ENCODE results near the gene OR5K2.

The OR5K2 gene

DNA sequence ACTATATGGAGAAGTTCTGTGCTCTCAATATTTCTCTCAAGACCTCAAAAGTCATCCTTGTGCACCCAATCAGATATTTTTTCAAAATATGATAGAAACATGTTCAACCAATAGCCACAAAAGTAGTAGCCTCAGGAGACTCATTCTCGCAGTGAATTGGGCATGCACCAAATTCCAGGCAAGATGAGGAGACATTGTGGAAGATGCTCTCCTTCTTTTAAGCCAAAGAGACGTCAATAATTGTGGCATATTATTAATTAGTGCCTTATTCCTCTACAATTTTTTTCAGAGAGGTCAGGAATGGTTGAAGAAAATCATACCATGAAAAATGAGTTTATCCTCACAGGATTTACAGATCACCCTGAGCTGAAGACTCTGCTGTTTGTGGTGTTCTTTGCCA, at the start of gene OR5K2:
OR5K2 (plus strand) TSS at position 301 of the 400 bp plus-strand sequence; CDS start at position 301, 0 bp downstream.
- no peak for DNase-seq
- in situ Hi-C loops (cut with MboI; ENCODE audit: low pct_unique_long_range_greater_than_20kb, low sequenced_read_pairs): no loop called here

DNA sequence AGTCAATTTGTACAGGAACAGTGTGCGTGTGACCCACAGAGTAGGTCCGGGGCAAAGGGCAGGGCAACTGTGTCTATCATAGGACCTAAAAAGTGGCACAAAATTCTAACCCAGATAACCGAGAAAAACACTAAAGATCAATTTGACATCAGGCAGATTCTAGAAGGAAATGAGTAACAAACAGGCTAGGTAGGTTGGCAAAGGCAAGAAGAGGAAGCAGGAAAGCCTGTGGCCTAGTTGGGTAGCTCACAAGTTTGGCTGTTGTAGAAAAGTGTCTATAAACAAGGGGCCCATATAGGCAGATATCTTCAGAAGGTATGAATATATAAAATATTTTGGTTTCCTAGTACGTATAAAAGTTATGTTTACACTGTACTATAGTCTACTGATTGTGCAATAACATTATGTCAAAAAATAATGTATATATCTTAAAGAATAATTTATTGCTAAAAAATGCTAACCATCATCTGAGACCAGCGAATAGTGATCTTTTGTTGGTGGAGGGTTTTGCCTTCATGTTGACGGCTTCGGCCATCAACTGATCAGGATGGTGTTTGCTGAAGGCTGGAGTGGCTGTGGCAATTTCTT, 47.8 kb upstream of the OR5K2 start:
- in situ Hi-C loops (cut with MboI; ENCODE audit: low pct_unique_long_range_greater_than_20kb, low sequenced_read_pairs): no loop called here
- no peak for DNase-seq

DNA sequence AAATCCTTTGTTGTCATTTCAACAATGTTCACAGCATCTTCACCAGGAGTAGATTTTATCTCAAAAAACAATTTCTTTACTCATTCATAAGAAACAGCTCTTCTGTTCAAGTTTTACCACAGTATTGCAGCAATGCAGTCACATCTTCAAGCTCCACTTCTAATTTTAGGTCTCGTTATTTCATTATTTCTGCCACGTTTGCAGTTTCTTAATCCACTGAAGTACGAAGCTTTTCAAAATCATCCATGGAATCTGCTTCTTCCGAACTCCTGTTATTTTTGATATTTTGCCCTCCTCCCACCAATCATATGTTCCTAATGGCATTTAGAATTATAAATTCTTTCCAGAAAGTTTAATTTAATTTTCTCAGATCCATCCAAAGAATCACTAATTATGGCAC, 47.1 kb upstream of the OR5K2 start:
- DNase-seq: no peak
- in situ Hi-C loops (cut with MboI; ENCODE audit: low pct_unique_long_range_greater_than_20kb, low sequenced_read_pairs): no loop called here

DNA sequence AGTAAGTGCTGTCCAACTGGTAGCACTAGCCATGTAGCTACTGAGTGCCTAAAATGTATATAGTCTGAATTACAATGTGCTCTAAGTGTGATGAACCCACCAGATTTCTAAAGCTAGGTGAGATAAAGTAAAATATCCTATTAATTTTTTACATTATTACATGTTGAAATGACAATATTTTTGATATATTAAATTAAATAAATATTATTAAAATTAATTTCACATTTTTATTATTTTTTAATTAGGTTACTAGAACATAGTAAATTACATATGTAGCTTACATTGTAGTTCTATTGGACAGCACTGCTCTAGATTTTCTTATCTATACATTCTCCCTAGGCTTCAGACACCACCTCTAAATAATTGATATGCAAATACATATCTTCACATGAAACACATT, 43.7 kb upstream of the OR5K2 start:
- no peak for DNase-seq
- in situ Hi-C loops (cut with MboI; ENCODE audit: low pct_unique_long_range_greater_than_20kb, low sequenced_read_pairs): no loop called here

DNA sequence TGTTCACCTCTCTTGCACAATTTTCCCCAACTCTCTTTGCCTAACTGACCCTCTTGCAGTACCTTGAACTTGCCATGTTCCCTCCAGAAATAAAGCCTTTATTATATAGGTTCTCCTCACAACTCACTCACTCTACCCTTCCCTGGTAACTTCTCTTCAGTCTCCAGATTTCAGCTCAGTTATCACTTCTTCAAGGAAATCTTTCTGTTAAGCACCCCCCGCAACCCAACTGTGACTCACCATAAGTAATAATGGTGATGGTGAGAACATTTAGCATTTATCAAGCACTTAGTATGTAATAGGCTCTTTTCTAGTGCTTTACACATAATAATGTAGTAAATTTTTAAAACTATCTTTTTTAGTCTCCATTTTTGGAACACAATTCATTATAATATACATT, 42.6 kb upstream of the OR5K2 start:
- in situ Hi-C loops (cut with MboI; ENCODE audit: low pct_unique_long_range_greater_than_20kb, low sequenced_read_pairs): no loop called here

DNA sequence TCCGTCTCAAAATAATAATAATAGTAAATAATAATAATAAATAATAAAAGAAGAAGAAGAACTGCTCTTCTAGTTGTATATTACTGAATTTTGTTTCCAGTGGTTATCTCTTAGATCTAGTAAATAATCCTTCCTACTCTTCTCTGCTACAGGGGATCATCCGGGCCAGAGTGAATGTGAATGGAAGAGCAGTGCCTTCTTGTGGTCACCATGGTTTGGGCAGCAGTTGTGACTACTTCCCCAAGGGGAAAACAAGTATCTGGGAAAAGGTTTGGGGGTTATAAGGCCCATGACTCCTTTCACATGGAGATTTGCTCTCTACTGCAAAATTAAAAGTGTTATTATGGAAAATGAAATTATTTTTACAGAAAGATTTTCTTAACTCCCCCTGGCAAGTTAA, 39.9 kb upstream of the OR5K2 start:
- no peak for DNase-seq
- in situ Hi-C loops (cut with MboI; ENCODE audit: low pct_unique_long_range_greater_than_20kb, low sequenced_read_pairs): no loop called here

More for the DNA sequence above, 42.6 kb upstream of the OR5K2 start:
- DNase-seq: no peak

DNA sequence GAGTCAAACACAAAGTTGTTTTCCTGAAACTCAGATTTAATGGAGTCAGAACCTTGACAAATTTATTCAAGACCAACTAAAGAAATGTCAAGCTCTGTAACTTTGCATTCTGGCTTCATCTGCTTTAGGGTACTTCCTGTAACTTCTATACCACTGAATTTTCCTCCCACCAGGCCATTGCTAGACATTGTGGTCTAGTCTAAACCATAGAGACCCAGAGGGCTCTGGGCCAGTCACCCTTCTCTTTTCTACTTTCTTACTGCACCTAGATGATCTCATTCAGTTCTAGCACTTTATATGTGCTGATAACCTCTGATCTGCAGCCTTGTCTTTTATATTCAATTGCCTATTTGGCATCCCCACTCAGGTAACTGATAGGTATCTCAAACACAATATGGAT, 37.3 kb upstream of the OR5K2 start:
- in situ Hi-C loops (cut with MboI; ENCODE audit: low pct_unique_long_range_greater_than_20kb, low sequenced_read_pairs): no loop called here
- DNase-seq: no peak

DNA sequence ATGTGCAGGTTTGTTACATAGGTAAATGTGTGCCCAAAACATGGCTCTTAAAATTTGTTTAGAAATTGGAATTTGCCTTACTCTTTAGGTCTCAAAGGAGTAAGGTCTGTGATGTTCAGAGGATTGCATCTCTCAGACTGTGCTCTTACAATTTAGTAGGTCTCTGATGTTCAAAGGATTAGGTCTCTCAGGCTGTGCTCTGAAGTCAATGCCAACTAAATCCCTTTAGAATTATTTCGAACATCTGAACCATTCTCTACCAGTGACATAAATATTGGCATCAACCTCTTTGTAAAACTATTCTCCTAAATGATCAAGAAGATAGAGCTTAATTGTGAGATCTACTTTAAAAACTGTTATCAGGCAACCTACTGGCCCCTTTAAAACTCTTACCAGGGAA, 34.6 kb upstream of the OR5K2 start, which contains the start of gene OR5K1:
OR5K1 (plus strand) TSS at position 301 of the 400 bp plus-strand sequence. CDS start 6,376 bp downstream, outside the sequence.
- in situ Hi-C loops (cut with MboI; ENCODE audit: low pct_unique_long_range_greater_than_20kb, low sequenced_read_pairs): no loop called here
- no peak for DNase-seq

DNA sequence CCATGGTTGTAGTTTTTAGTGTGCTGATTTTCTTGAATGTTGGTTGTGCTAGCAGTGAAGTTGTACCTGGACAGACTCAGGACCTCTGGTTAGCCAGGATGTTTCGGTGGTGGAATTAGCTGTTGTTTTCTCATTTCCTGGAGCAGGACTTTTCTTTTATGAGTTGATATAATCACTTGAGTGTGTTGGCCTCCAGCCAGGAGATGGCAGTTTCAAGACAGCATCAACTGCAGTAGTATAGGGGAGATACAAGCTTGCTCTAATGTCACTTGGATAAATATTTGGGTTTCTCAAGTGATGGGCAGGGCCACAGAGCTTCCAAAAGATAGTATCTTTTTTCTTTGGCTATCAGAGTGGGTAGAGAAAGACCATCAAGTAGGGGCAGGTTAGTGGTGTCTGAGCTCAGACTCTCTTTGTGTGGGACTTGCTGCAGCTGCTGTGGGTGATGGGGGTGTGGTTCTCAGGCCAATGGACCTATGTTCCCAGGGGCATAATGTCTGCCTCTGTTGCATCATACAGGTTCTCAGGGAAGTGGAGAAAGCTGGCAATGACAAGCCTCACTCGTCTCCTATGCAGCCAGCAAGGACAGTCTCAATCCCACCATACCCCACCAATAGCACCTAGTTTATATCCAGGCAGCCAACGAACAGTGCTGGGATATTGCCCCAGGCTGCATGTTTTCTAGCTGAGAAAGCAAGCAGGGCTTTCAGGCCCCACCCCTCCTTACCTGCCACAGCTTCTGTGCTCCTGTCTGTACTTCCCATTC, 14.6 kb upstream of the OR5K2 start:
- in situ Hi-C loops (cut with MboI; ENCODE audit: low pct_unique_long_range_greater_than_20kb, low sequenced_read_pairs): no loop called here
- no peak for DNase-seq

DNA sequence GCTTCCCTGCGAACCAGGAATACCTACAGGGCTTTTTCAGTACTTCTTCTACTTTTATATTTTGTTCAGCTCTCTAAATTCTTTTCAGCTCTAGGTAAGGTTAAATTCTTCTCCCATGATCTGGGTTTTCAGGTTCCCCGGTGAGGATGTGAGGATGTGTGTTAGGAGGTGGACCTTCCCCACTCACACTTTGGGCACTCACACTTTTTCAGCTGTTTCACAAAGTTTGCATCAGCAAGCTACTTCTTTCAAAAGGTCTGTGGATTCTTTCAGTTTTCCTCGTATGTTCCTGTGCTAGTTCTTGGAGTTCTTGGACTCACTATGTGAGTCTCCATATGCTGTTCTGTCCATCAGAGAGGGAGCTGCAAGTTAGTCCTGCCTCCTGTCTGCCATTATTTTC, 13.9 kb upstream of the OR5K2 start:
- no peak for DNase-seq

DNA sequence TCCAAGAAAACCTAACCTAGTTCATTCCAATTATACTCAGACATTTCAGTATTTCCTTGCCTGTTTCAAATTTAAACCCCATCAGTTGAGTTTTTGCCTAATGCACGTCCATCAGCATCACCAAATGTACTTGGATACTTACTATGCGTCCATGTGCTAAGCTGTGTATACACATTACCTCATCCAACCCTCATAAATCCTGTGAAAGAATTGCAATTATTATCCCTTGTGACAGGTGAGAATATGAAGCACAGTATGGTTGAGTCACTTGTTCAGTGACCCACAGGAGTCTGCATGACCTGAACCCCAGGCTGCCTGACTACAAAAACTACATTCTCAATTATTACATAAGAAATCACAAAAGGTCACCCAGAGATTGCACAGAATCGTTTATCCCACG, 2.5 kb downstream of the OR5K2 start:
- no peak for DNase-seq
- in situ Hi-C loops (cut with MboI; ENCODE audit: low pct_unique_long_range_greater_than_20kb, low sequenced_read_pairs): no loop called here

More for the DNA sequence above, 13.9 kb upstream of the OR5K2 start:
- in situ Hi-C loops (cut with MboI; ENCODE audit: low pct_unique_long_range_greater_than_20kb, low sequenced_read_pairs): no loop called here

DNA sequence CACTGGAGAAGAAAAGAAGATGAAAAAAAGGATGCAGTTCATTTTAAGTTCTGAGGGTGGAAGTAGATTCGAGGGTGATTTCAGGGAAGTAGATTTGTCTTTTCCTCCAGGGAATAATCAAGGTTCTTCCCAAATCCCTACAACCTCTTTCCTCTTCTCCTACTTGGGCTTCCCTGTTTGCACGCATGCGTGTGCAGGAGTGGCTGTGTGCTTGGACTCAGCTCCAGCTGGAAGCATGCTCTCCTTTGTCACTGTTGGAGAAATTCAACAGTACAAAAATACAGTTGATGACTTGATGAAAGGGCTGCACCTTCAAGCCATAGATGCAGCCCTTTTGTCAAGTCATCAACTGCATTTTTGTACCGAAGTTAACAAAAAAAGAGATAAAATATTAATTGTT, 3.8 kb downstream of the OR5K2 start:
- in situ Hi-C loops (cut with MboI; ENCODE audit: low pct_unique_long_range_greater_than_20kb, low sequenced_read_pairs): no loop called here

DNA sequence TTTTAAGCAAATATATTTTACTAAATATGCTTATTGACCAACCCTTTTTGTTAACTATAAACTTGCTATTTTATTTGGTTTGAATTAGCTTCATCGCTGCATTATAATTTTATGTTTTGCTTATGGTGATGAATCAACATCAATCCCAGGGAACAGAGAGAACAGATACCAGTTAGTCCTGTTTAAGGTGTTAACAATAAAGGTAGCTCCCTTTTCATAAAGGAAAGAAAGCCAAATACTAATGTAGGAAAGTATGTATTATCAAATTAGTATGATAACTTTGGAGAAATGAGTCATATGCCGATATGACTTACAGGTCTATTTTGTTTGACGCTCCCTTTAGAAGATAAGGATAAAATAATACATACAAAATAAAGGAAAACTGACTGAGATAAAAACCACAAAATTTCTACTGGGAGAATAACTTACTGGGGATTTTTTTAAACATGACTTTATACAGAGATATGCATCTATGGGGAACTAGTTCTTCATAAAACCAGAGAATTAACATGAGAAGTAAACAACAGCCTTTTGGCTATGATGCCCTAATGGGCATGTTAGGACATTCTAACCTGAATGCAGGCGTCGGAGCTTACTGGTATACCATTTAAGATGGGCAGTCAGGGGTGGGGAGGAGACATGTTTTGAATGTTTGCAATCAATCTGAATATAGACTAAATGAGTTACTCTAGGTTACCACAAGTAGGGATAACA, 4.5 kb downstream of the OR5K2 start:
- in situ Hi-C loops (cut with MboI; ENCODE audit: low pct_unique_long_range_greater_than_20kb, low sequenced_read_pairs): no loop called here
- no peak for DNase-seq

More for the DNA sequence above, 3.8 kb downstream of the OR5K2 start:
- no peak for DNase-seq

DNA sequence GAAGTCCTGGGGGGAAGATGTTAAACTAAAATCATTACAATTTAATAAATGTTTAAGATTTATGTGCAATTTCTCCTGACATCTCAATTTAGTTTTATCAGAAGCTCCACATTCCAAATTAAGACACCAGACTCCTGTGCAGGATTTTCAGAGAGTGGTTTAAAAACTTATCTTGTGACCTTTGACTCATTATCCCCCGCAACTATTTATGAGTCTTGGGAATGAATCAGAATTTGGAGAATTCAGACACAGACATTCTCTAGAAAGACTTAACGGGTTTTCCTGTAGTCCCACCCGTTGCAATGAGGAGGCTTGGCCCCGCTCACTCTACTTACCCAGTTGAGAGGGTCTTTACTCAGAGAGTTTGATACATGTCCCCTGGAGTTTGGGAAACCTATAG, 7.1 kb downstream of the OR5K2 start:
- in situ Hi-C loops (cut with MboI; ENCODE audit: low pct_unique_long_range_greater_than_20kb, low sequenced_read_pairs): no loop called here
- DNase-seq: no peak

DNA sequence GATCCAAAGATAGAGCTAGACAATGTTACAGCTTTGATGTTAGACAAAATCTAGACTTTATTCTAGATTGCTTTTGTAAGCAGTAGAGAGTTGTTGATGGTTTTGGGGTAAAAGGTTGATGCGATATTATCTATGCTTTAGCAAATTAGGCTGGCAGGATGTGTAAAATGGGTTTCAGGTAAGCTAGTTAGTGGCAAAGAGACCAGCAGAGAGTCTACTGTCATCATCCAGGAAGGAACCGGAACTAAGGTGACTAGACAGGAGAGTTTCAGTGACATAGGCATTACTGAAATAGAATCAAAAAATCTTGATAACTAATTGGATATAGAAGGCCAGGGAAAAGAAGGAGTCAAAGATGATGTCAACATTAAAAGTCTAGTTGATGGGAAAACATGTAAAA, 11.1 kb downstream of the OR5K2 start:
- DNase-seq: no peak
- in situ Hi-C loops (cut with MboI; ENCODE audit: low pct_unique_long_range_greater_than_20kb, low sequenced_read_pairs): no loop called here

DNA sequence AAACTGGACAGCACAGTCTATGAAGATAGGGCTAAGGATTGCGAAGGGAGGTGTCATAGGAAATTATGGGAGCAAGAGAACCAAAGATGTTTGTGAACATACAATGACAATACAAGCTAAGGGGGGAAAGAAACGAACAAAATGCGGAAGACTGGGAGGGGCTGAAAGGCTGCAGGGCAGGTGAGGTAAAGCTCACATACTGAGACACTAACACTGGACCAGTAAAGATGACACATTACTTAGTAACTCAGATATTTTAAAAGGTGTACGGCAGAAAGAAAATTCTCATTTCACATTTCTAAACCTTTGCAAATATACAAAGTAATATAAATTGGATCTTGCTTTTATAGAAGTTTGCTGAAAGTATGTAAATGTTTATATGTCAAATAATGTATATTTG, 15.1 kb downstream of the OR5K2 start:
- in situ Hi-C loops (cut with MboI; ENCODE audit: low pct_unique_long_range_greater_than_20kb, low sequenced_read_pairs): no loop called here
- DNase-seq: no peak

DNA sequence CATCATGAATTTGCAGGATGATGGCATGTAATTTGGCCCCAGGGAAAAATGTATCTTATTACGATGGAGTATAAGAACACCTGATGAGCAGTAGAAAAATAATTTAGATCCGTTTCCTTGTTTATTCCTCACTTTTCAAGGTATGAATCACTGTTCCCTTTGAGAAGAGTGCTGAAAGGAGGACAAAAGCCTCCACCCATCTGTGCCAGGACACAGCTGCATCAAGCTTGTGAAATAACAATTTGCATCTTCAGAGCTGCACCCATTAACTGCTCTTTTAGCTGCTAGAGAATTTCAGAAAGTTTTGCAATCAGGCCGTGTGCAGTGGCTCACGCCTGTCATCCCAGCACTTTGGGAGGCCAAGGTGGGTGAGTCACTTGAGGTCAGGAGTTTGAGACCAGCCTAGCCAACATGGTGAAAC, 15.6 kb downstream of the OR5K2 start:
- in situ Hi-C loops (cut with MboI; ENCODE audit: low pct_unique_long_range_greater_than_20kb, low sequenced_read_pairs): no loop called here
- no peak for DNase-seq

DNA sequence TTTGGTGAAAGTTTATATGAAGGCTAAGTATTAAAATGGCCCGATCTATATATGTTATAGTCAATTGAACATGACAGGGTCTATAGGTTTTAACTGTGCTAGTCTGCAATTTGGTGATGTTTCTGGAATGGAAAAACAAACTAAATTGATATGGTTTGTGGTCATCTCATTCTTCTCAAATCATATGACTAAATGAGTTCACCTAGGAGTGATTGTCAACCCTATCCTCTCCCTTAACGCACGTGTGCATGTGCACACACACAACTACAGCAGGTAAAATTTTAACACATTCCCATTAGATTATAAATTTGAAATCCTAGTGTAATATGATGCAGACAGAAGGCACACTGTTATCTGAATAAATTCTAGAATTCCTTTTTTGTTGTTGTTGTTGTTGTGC, 16.3 kb downstream of the OR5K2 start:
- in situ Hi-C loops (cut with MboI; ENCODE audit: low pct_unique_long_range_greater_than_20kb, low sequenced_read_pairs): no loop called here
- DNase-seq: no peak

DNA sequence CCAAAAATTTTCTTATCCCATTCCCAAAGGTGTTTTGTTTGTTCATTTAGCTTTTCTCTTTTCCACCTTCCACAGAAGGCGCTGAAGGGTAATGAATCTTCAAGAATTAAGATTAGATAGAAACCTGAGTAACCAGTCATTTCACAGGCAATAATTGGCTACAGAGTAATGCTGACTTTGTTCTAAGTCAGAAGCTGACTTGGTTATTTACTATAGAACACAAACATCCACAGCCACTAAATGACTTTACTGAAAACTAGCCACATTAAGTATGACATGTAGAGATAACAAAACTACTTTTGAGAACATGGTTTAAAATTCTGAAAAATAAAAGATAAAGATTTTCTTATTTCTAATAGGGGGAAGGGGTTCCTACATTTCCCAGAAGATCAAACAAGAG, 17.5 kb downstream of the OR5K2 start:
- no peak for DNase-seq
- in situ Hi-C loops (cut with MboI; ENCODE audit: low pct_unique_long_range_greater_than_20kb, low sequenced_read_pairs): no loop called here

DNA sequence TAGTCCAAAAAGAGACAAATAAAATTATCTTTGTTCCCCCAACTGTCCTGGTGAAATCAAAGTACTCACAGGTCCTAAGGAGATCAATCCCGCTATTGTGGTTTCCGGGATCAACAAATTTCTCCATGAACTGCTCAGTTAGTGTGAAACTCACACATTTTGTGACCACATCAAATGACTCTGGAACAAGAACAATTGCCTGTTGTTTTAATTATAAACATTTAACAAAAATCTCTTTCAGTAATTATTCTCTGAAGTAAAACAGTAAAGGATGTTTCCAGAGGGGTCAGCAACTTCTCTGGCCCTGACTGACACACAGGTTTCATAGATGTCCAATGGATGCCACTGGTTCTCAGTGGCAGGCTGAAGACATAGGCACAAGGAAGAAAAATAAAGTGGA, 21.3 kb downstream of the OR5K2 start:
- no peak for DNase-seq
- in situ Hi-C loops (cut with MboI; ENCODE audit: low pct_unique_long_range_greater_than_20kb, low sequenced_read_pairs): no loop called here

Data from KBM-7 (cell line).